HepG2 (cell line): Measurements from ENCODE around the gene ENTPD2. TPM values are rescaled to one million over a fixed set of nuclear protein-coding genes. Genes with fewer than 3 reads are reported as not detected.

Experiments used
- ATAC-seq: fragments of 200-7000 bp; cut with Tn5 transposase; 3 replicates; pipeline ENCODE4 v1.9.1; 2020; ENCODE audit warnings: mild to moderate bottlenecking, moderate library complexity
- BruUV-seq: library from RNA; stranded (reverse); fragments of 400-500 nt; replicated peaks from 2 replicates; lab custom pipeline; 2021; lab: Mats Ljungman, UMichigan
- CTCF ChIA-PET: fragments of 300-600 bp; formaldehyde crosslinking; extraction: SDS; loops from one replicate; lab custom pipeline; 2021; ENCODE audit warnings: low total read pairs, inconsistent platforms, low intra/inter-chr PET ratio; lab: Yijun Ruan, JAX
- POLR2A ChIA-PET: fragments of 350-600 bp; sonication (Branson Sonifier 250); formaldehyde crosslinking; loops from one replicate; lab custom pipeline; 2020; ENCODE audit warnings: antibody characterized with exemption, inconsistent platforms; lab: Yijun Ruan, JAX
- DNase-seq: peaks from one replicate; pipeline ENCODE4 v3.0.0-alpha.2; 2015; ENCODE audit warnings: low spot score
- FAIRE-seq: peaks from 3 replicates; lab custom pipeline; 2011; peaks lifted over from hg19 to GRCh38; lab: Jason Lieb, UNC
- H2AFZ ChIP-seq: one replicate; pipeline ENCODE4 v1.6.1; 2011; ENCODE audit warnings: low read length, inconsistent platforms
- H3K27ac ChIP-seq: fragments of 300-600 bp; 3 replicates; pipeline ENCODE4 v1.8.0; 2011; ENCODE audit warnings: mixed run types, mild to moderate bottlenecking, mixed read lengths, low read length, inconsistent platforms; ENCODE audit not compliant: insufficient read depth; ENCODE audit errors: extremely low read length
- H3K27me3 ChIP-seq, 2 experiments: fragments of 200-600 bp in 1 of 2; 2 replicates in 1 of 2; 3 replicates in 1 of 2; pipeline versions ENCODE4 v1.6.0 to v1.8.0; 2011; ENCODE audit warnings: low read length in 2 of 2, mild to moderate bottlenecking in 2 of 2, moderate library complexity in 2 of 2, inconsistent platforms in 1 of 2; ENCODE audit not compliant: insufficient read depth in 2 of 2, control insufficient read depth in 1 of 2
- H3K36me3 ChIP-seq, 2 experiments: fragments of 200-600 bp in 1 of 2; replicated peaks in 1 of 2; 2 replicates in 1 of 2; 3 replicates in 1 of 2; pipeline versions ENCODE4 v1.5.1 to v1.8.0; 2011; ENCODE audit warnings: low read length in 2 of 2, inconsistent platforms in 1 of 2; ENCODE audit not compliant: insufficient read depth in 2 of 2, control insufficient read depth in 1 of 2
- H3K4me1 ChIP-seq: 2 replicates; pipeline ENCODE4 v1.5.1; 2012; ENCODE audit warnings: low read length, inconsistent platforms; ENCODE audit not compliant: insufficient read depth
- H3K4me2 ChIP-seq: 2 replicates; pipeline ENCODE4 v1.6.0; 2011; ENCODE audit warnings: low read depth, low read length, inconsistent platforms
- H3K4me3 ChIP-seq, 3 experiments: fragments of 200-600 bp in 1 of 3; sonication (generic), shearing (Covaris generic) in 1 of 3; replicated peaks in 1 of 3; 2 replicates each; pipeline ENCODE4 v1.5.1; 2011 to 2016; ENCODE audit warnings: low read length in 3 of 3, inconsistent platforms in 2 of 3, low read depth in 2 of 3, mild to moderate bottlenecking in 2 of 3, control low read depth in 1 of 3, mixed read lengths in 1 of 3; ENCODE audit not compliant: insufficient read depth in 1 of 3
- H3K79me2 ChIP-seq: one replicate; pipeline ENCODE4 v1.6.1; 2011; ENCODE audit warnings: low read length, inconsistent platforms; ENCODE audit not compliant: insufficient read depth
- H3K9ac ChIP-seq: 2 replicates; pipeline ENCODE4 v1.6.0; 2011; ENCODE audit warnings: mild to moderate bottlenecking, low read depth, low read length, inconsistent platforms; ENCODE audit not compliant: insufficient read depth
- H3K9me3 ChIP-seq: 2 replicates; pipeline ENCODE4 v1.5.1; 2012; ENCODE audit warnings: mild to moderate bottlenecking, low read length
- H4K20me1 ChIP-seq: 2 replicates; pipeline ENCODE4 v1.6.0; 2011; ENCODE audit warnings: inconsistent platforms, mild to moderate bottlenecking, low read length, moderate library complexity; ENCODE audit not compliant: insufficient read depth
- GFI1 ChIP-seq: sonication (generic); formaldehyde crosslinking; IDR thresholded peaks from 2 replicates; pipeline ENCODE4 v1.5.0; 2020; ENCODE audit warnings: missing genetic modification reagents, mild to moderate bottlenecking, borderline replicate concordance
- HCFC1 ChIP-seq: fragments of 150-350 bp; IDR thresholded peaks from 2 replicates; pipeline ENCODE4 v1.6.1; 2014; ENCODE audit warnings: low read depth, low read length
- HMG20A ChIP-seq: IDR thresholded peaks from 2 replicates; pipeline ENCODE4 v1.6.1; 2016; ENCODE audit warnings: borderline replicate concordance
- HMG20B ChIP-seq: conservative IDR thresholded peaks from 2 replicates; pipeline ENCODE4 v1.6.1; 2016; ENCODE audit warnings: missing genetic modification reagents, missing compliant biosample characterization
- JDP2 ChIP-seq: sonication (generic); formaldehyde crosslinking; IDR thresholded peaks from 2 replicates; pipeline ENCODE4 v1.8.1; 2022; ENCODE audit warnings: missing genetic modification reagents, borderline replicate concordance
- MAZ ChIP-seq, 2 experiments: sonication (generic) in 1 of 2; formaldehyde crosslinking in 1 of 2; IDR thresholded peaks; 2 replicates each; pipeline versions ENCODE4 v1.5.0 to v1.6.1; 2012 to 2020; ENCODE audit warnings: low read depth in 2 of 2, mild to moderate bottlenecking in 2 of 2, borderline replicate concordance in 1 of 2, improper control_type of control experiment in 1 of 2, low read length in 1 of 2, missing genetic modification reagents in 1 of 2, moderate library complexity in 1 of 2
- PHF21A ChIP-seq: sonication (generic); formaldehyde crosslinking; IDR thresholded peaks from 2 replicates; pipeline ENCODE4 v1.5.0; 2020; ENCODE audit warnings: mild to moderate bottlenecking, missing genetic modification reagents
- SP5 ChIP-seq: IDR thresholded peaks from 2 replicates; pipeline ENCODE4 v1.6.1; 2016; ENCODE audit warnings: low read depth, borderline replicate concordance
- SYNCRIP ChIP-seq: fragments of 200-400 bp; formaldehyde crosslinking; IDR thresholded peaks from 2 replicates; pipeline ENCODE4 v1.6.1; 2018; ENCODE audit warnings: mild to moderate bottlenecking, low read depth, low read length; ENCODE audit not compliant: insufficient read depth
- ZBTB20 ChIP-seq: sonication (generic); formaldehyde crosslinking; IDR thresholded peaks from 2 replicates; pipeline ENCODE4 v1.8.1; 2023; ENCODE audit warnings: missing genetic modification reagents, low read depth, mild to moderate bottlenecking, borderline replicate concordance
- ZNF331 ChIP-seq: sonication (generic); formaldehyde crosslinking; IDR thresholded peaks from 2 replicates; pipeline ENCODE4 v1.4.0; 2020; ENCODE audit warnings: missing genetic modification reagents
- ZNF547 ChIP-seq: sonication (generic); formaldehyde crosslinking; IDR thresholded peaks from 2 replicates; pipeline ENCODE4 v1.5.1; 2020; ENCODE audit warnings: mild to moderate bottlenecking, missing genetic modification reagents
- ZNF629 ChIP-seq: sonication (generic); formaldehyde crosslinking; conservative IDR thresholded peaks from 2 replicates; pipeline ENCODE4 v1.5.0; 2020; ENCODE audit warnings: missing genetic modification reagents
- ZNF747 ChIP-seq: sonication (generic); formaldehyde crosslinking; IDR thresholded peaks from 2 replicates; pipeline ENCODE4 v1.8.1; 2023; ENCODE audit warnings: missing genetic modification reagents, mild to moderate bottlenecking, borderline replicate concordance
- WGBS: methylation state at CpG from one replicate; pipeline ENCODE4 v1.1.6; 2017; ENCODE audit warnings: low lambda C conversion rate; 5-methylcytosine and 5-hydroxymethylcytosine counted together
- in situ Hi-C: cut with HindIII; loops from 2 replicates; pipeline ENCODE4 v1.10.0; 2017; ENCODE audit warnings: low pct_unique_long_range_greater_than_20kb; ENCODE audit not compliant: extremely low pct_ligation_motif_present
- intact Hi-C: fragments of 100-400 bp; cut with micrococcal nuclease; formaldehyde crosslinking; loops from one replicate; pipeline ENCODE4 v1.10.0; 2022; ENCODE audit not compliant: unreplicated experiment
- polyA plus RNA-seq, 8 experiments: library from polyadenylated mRNA; depleted of rRNA in 3 of 8; stranded (reverse) in 7 of 8; unstranded in 1 of 8; fragments of >200 nt; fragmentation: Illumina TruSeq in 4 of 8; extraction: Trizol in 4 of 8; gene quantifications; 2 replicates each; pipeline versions ENCODE4 v1.2.1 to v1.2.3, GENCODE V29; 2011 to 2016; ENCODE audit warnings: low read depth in 4 of 8, missing spikeins in 1 of 8, mixed read lengths in 1 of 8; ENCODE audit not compliant: insufficient read depth in 1 of 8
- total RNA-seq, 5 experiments: library from RNA; depleted of rRNA; stranded (reverse); fragments of >200 nt; fragmentation: Illumina TruSeq; extraction: Trizol; gene quantifications; 2 replicates each; pipeline ENCODE4 v1.2.3, GENCODE V29; 2016; ENCODE audit warnings: low read depth in 1 of 5

The ENTPD2 gene
- total and polyA plus RNA-seq, 2 of the 13 experiments (the other 11 are each of a cell fraction or from before 2014, with no cell fraction given), result 0.95 to 3.2 TPM

DNA sequence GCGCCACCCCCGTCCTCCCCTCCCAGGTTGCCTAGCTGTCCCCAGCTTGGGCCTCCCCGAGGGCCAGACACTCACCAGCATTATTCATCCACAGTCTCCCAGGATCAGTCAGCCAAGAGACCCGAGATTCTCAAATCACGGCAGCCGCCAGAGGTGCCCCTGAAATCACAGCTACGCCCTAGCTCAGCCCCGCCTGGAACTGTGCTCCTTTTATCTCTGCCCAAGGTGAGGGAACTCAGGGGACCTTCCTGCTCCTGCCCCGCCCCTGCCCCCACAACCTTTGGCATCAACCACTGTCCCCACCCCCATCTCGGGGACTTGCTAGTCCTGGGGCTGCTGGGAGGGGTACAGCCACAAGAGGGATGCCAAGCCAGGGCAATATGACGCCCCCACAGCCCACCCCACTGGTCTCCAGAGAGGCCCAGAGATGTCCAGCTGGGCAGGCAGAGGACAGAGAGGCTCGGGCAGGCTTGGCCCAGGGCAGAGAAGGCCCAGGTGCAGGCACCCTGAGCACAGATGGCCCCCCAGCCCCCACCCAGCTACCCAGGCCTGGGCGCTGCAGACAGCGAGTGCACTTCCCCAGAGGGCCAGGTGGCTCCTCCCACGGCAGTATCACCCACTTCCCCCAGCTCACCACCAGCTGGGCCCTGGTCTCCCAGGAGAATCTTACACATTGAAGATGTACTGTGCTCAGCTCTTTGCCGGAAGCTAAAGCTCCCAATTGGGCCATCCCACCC lies 21.8 kb downstream of the ENTPD2 start, which contains the start of gene FUT7:
Gene FUT7, minus strand, starts transcription at position 185 of the 737 bp plus-strand sequence. Its CDS starts 97 bp downstream, at position 88.
- BruUV-seq, result no TSS peak
- no peak for FAIRE-seq
- intact Hi-C loops (no loop called here), in situ Hi-C loops (loop anchor here (5.0 to 10.0 kb wide), 2 partner anchors 85 to 187 kb away; partner anchors contain the start of genes AJM1, C8G and PHPT1)
- H3K9ac ChIP-seq, result no peak within 1 kb of the TSS
- peak within 1 kb of the TSS; percentile 7; the same call in 1 of the 2 replicates for H3K4me2 ChIP-seq
- H3K36me3 ChIP-seq, result no peaks in the 10 kb centered on the region
- DNase-seq, result no peak
- no peak within 1 kb of the TSS for H2AFZ ChIP-seq
- H3K9me3 ChIP-seq, result no peaks in the 10 kb centered on the region
- no peaks in the 10 kb centered on the region for H3K79me2 ChIP-seq
- POLR2A ChIA-PET, result interaction anchor here (0.6 kb wide), 1 partner anchor 10 kb away, joined by 3 read pairs; no protein-coding TSS in a partner anchor
- peaks cover 0 to 19% of the 10 kb centered on the region in 2 experiments; a peak in 2 of 5 replicates for H3K27me3 ChIP-seq
- no peak for ATAC-seq
- 9% methylated on average over 10 of the region's 16 CpGs for WGBS
- H3K27ac ChIP-seq, result no peak within 1 kb of the TSS
- H3K4me3 ChIP-seq, result no peak within 1 kb of the TSS
- TF ChIP-seq ZNF747 (CRISPR knock-in tag), result no peak
- TF ChIP-seq GFI1, result peak; percentile 98
- 0 out of 2 replicates have a peak, but pooled peaks have one; percentile 33 for TF ChIP-seq SP5 (CRISPR knock-in tag)
- TF ChIP-seq SYNCRIP, result no peak
- TF ChIP-seq ZNF629 (CRISPR knock-in tag), result no peak
- no peak for TF ChIP-seq MAZ (IDR thresholded peaks at IDR 0.05; ENCODE audit: borderline replicate concordance, low read depth, low read length)
- TF ChIP-seq MAZ (CRISPR knock-in tag; IDR thresholded peaks at IDR 0.05; ENCODE audit: low read depth), result no peak
- 0 out of 2 replicates have a peak, but pooled peaks have one; percentile 18 for TF ChIP-seq HMG20A
- TF ChIP-seq ZNF331 (CRISPR knock-in tag), result no peak
- 0 out of 2 replicates have a peak, but pooled peaks have one; percentile 69 for TF ChIP-seq HMG20B (CRISPR knock-in tag)
- TF ChIP-seq ZNF547 (CRISPR knock-in tag), result no peak
- no peak for TF ChIP-seq JDP2 (CRISPR knock-in tag)
- TF ChIP-seq PHF21A (CRISPR knock-in tag), result peak; percentile 55; the same call in 1 of the 2 replicates
- no peak for TF ChIP-seq ZBTB20
- TF ChIP-seq HCFC1, result no peak
- TF ChIP-seq, all 625 proteins: peak for 5
- CTCF ChIA-PET, result no interaction called here
- no peaks in the 10 kb centered on the region for H4K20me1 ChIP-seq
- peaks cover 71% of the 10 kb centered on the region for H3K4me1 ChIP-seq
